GM18526 (cell line): Measurements from ENCODE around the gene AGGF1.

Experiments used
- POLR2A ChIP-seq: IDR thresholded peaks from 3 replicates; pipeline ENCODE4 v1.6.1; 2011; ENCODE audit not compliant: insufficient read length; ENCODE audit errors: extremely low read depth

The AGGF1 gene

DNA sequence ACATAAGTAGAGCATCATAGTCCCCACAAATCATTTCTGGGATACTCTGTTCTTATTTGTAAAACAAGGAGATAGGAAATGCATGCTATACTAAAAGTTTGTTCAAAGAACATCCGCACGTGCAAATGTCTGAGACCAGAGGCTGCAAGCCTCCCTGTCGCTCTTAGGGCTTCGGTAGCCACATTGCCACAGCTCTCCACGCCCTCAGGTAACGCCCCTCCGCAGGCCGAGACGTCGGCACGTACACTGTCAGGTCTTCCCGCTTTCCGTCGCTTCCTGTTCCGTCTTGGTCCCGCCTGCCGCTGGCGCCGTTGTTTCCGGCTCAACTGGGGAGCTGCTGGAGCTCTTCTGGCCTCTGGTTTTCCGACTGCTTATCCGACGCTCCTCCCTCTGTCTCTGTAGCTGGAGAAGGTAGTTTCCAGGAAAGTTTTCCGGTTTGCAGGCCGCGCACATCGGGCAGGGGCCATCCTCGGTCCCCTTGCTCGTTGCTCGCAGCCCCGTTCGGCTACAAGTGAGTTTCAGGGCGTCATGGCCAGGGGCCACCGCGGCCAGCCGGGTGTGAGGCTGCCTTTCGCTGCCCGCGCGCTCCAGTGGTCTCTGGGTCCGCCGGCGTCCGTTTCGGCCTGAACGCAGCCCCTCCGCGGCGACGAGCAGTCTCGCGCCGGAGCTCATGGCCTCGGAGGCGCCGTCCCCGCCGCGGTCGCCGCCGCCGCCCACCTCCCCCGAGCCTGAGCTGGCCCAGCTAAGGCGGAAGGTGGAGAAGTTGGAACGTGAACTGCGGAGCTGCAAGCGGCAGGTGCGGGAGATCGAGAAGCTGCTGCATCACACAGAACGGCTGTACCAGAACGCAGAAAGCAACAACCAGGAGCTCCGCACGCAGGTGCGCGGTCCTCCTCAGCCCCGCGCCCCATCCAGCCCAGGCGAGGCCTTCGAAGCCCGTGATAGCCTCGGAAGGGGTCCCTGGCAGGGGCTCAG is at the start of gene AGGF1:
TSS of gene AGGF1 (plus strand) at position 308 of the 975 bp plus-strand sequence. CDS start at position 671, 363 bp downstream.
- TF ChIP-seq POLR2A: peak; percentile 88

DNA sequence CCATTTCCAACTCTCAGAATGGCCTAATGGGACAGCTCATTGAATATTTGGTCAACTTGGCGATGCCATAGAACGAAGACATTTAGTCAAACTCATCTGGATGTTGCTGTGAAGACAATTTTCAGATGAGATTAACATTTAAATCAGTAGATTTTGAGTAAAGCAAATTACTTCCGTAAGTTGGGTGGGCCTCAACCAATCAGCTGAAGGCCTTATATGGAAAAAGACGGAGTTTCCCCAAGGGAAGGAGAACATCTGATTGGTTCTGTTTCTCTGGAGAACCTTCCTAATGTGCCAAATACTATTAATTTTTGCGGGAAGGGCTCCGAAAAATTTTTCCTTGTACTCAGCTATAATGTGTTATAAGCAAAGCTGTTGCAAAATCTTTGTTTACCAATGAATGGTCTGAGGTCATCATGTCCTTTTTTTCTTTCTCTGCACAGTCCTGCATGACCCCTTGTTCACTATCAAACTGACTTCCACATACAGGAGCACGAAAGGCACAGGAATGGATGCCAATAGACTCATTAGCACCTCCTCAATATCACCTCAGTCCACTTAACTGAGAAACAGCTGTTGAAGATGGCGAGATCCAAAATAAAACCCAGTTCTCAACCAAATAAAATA is 49.6 kb upstream of the AGGF1 start:
- TF ChIP-seq POLR2A: no peak

DNA sequence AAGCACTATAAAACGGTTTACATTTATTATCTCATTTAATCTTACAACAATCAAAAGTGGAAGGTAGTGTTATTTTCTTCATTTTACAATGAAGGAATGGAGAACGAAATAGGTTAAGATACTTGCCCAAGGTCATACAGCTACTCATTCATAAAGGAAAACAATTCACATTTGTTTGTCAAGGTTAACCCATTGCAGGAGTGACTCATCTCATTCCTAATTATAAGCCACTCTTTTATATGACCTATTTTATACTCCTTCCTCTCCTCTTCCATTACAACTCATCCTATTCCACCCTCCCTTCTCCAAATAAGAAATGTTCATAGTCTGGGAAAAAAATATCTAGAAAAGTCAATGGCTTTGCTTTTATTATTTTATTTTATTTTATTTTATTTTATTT is 47.8 kb upstream of the AGGF1 start:
- no peak for TF ChIP-seq POLR2A

GRCh38 chr5:76983468-76983867 is 46.7 kb upstream of the AGGF1 start:
- TF ChIP-seq POLR2A: no peak

GRCh38 chr5:76986825-76987526 is 43.2 kb upstream of the AGGF1 start:
- no peak for TF ChIP-seq POLR2A

- TF ChIP-seq POLR2A: no peak
These were observed 39.2 kb upstream of the AGGF1 start for GRCh38 chr5:76990899-76991459.

DNA sequence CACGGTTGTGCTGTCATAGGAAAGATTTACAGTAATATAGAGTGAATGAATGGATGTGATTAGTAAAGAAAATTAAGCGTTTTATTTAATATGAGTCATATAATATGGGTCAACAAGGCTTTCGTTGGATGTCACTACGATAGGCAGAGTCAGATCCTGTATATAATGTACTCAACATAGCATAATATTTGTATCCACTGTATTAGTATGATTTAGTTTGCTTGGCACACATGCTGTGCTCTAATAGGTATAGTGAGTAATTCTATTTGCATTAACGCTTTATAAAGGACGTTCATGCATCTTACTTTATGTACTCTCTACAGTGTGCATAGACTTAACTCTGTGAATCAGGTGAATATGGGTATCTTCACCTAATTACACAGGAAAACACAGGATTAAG is 35.9 kb upstream of the AGGF1 start:
- TF ChIP-seq POLR2A: no peak

- TF ChIP-seq POLR2A: no peak
These were observed 30.8 kb upstream of the AGGF1 start for GRCh38 chr5:76999451-76999850.

DNA sequence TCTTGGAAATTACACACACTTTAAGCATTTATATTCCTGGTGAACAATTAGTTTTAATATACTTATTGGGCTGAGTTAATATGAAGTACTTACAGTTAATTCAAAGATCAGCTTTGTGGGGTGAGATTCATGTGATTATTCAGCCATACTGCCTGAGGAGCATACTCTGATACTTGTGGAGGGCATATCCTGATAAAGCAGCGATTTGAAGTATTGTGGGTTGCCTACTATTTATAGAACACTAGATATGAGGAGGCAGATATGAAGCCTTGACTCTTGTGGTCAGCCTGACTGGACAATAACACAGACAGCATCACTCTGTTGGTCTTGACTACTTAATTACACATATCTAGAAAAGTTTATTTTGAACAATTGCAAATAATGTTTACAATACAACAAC is 27.0 kb upstream of the AGGF1 start:
- no peak for TF ChIP-seq POLR2A

DNA sequence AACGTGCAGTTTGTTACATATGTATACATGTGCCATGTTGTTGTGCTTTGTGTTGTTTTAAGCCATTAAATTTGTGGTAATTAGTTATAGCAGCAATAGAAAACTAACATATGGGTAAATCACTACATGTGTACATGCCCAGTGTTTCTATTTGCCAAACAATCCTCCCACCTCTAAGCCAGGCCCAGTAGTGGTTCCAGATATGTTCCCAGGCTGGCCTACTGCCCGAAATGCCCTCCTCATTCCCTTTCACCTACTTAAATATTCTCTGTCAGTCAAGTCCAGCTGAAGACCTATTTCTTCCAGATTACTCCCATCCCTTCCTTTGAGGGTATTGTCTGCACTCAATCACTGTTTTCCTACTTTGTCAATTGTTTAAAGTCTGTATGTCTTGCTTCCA is 24.1 kb upstream of the AGGF1 start:
- TF ChIP-seq POLR2A: no peak

DNA sequence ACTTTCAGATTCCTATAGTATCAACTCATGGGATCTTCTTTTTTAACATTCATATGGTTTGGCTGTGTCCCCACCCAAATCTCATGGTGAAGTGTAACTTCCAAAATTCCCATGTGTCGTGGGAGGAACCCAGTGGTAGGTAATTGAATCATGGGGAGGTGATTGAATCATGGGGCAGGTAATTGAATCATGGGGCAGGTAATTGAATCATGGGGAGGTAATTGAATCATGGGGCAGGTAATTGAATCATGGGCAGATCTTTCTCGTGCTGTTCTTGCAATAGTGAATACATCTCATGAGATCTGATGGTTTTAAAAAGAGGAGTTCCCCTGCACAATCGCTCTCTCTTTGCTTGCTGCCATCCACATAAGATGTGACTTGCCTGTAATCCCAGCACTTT is 21.8 kb upstream of the AGGF1 start:
- TF ChIP-seq POLR2A: no peak

DNA sequence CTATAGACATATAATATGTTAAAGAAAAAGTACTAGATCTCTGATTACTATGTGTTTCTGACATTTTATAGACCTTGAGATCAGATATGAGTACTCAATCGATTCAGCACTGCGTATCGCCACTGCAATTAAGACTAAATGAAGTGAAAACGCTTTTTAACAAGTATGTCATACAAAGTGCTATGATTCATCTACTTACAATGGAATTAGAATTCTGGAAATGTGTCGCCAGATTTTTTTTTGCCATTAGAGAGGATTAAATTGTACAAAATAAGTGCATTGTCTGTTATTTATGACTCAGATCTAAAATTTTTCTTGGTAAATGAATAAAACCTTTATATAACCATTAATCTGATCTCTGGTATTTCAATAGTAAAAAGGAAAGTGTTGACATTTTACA is 20.0 kb upstream of the AGGF1 start:
- TF ChIP-seq POLR2A: no peak

- TF ChIP-seq POLR2A: no peak
These were observed 18.7 kb upstream of the AGGF1 start for GRCh38 chr5:77011498-77011897.

GRCh38 chr5:77012601-77013000 is 17.6 kb upstream of the AGGF1 start:
- TF ChIP-seq POLR2A: no peak

GRCh38 chr5:77015938-77016569 is 14.2 kb upstream of the AGGF1 start:
- no peak for TF ChIP-seq POLR2A
